SK-N-SH (cell line): ENCODE data around the gene KRT80. TPM values are rescaled to one million over a fixed set of nuclear protein-coding genes. Genes with fewer than 3 reads are reported as not detected.

ENCODE experiments used
- CTCF ChIA-PET: fragments of 300-600, 350-600 bp; formaldehyde crosslinking; extraction: SDS; loops from one replicate; lab custom pipeline; 2021; lab: Yijun Ruan, JAX
- POLR2A ChIA-PET: fragments of 350-600 bp; sonication (Branson Sonifier 250); formaldehyde crosslinking; extraction: SDS; loops from one replicate; lab custom pipeline; 2020; ENCODE audit warnings: antibody characterized with exemption, inconsistent platforms; lab: Yijun Ruan, JAX
- DNase-seq: peaks from one replicate; pipeline ENCODE4 v3.0.0; 2012
- H2AFZ ChIP-seq: fragments of 200-600 bp; sonication (generic); 2 replicates; pipeline ENCODE4 v1.8.1; 2016; ENCODE audit warnings: antibody characterized with exemption, mild to moderate bottlenecking, low read depth
- H3F3A ChIP-seq: fragments of 200-600 bp; sonication (generic); replicated peaks from 2 replicates; pipeline ENCODE3; 2016; ENCODE audit warnings: antibody characterized with exemption, mild to moderate bottlenecking; ENCODE audit not compliant: insufficient read depth
- H3K27ac ChIP-seq, 2 experiments: fragments of 200-500 bp in 1 of 2; fragments of 200-600 bp in 1 of 2; sonication (Bioruptor generic) in 1 of 2; sonication (generic), shearing (Covaris generic) in 1 of 2; 2 replicates each; pipeline versions ENCODE4 v1.5.1 to v1.6.1; 2014 to 2016; ENCODE audit warnings: low read depth in 2 of 2, inconsistent platforms in 1 of 2, low read length in 1 of 2, mild to moderate bottlenecking in 1 of 2, mixed read lengths in 1 of 2
- H3K27me3 ChIP-seq: fragments of 200-600 bp; sonication (generic), shearing (Covaris generic); 2 replicates; pipeline ENCODE4 v1.6.1; 2016; ENCODE audit warnings: mixed run types; ENCODE audit not compliant: insufficient read depth
- H3K36me3 ChIP-seq, 2 experiments: fragments of 200-500 bp in 1 of 2; fragments of 200-600 bp in 1 of 2; sonication (Bioruptor generic) in 1 of 2; sonication (generic) in 1 of 2; replicated peaks in 1 of 2; 2 replicates each; pipeline versions ENCODE3 to v1.5.1; 2014 to 2016; ENCODE audit warnings: low read length in 1 of 2, mild to moderate bottlenecking in 1 of 2; ENCODE audit not compliant: insufficient read depth in 2 of 2, control insufficient read depth in 1 of 2
- H3K4me1 ChIP-seq, 2 experiments: fragments of 200-500 bp in 1 of 2; fragments of 200-600 bp in 1 of 2; sonication (Bioruptor generic) in 1 of 2; sonication (generic), shearing (Covaris generic) in 1 of 2; 2 replicates each; pipeline versions ENCODE4 v1.5.1 to v1.6.1; 2014 to 2016; ENCODE audit warnings: low read depth in 1 of 2, low read length in 1 of 2, mixed run types in 1 of 2; ENCODE audit not compliant: insufficient read depth in 2 of 2, control insufficient read depth in 1 of 2
- H3K4me2 ChIP-seq: fragments of 200-600 bp; sonication (generic), shearing (Covaris generic); 2 replicates; pipeline ENCODE4 v1.6.1; 2017; ENCODE audit warnings: mixed run types
- H3K4me3 ChIP-seq, 2 experiments: fragments of 200-500 bp in 1 of 2; fragments of 200-600 bp in 1 of 2; sonication (Bioruptor generic) in 1 of 2; sonication (generic), shearing (Covaris generic) in 1 of 2; 2 replicates each; pipeline versions ENCODE4 v1.5.1 to v1.8.1; 2014 to 2016; ENCODE audit warnings: low read depth in 2 of 2, inconsistent platforms in 1 of 2, low read length in 1 of 2, mild to moderate bottlenecking in 1 of 2, mixed read lengths in 1 of 2, moderate library complexity in 1 of 2
- H3K79me2 ChIP-seq: fragments of 200-600 bp; sonication (generic); 2 replicates; pipeline ENCODE4 v1.8.1; 2017; ENCODE audit warnings: mild to moderate bottlenecking; ENCODE audit not compliant: insufficient read depth
- H3K9ac ChIP-seq: fragments of 200-600 bp; sonication (generic); 2 replicates; pipeline ENCODE4 v1.6.1; 2017; ENCODE audit warnings: mixed run types
- H3K9me2 ChIP-seq: fragments of 200-600 bp; sonication (generic); 2 replicates; pipeline ENCODE4 v1.6.1; 2017; ENCODE audit warnings: mixed run types
- H3K9me3 ChIP-seq: fragments of 200-600 bp; sonication (generic); 2 replicates; pipeline ENCODE4 v1.6.1; 2017; ENCODE audit warnings: mixed run types, mild to moderate bottlenecking, moderate library complexity
- H4K20me1 ChIP-seq: fragments of 200-600 bp; sonication (generic); 2 replicates; pipeline ENCODE4 v1.6.1; 2017; ENCODE audit warnings: mild to moderate bottlenecking, mixed run types; ENCODE audit not compliant: insufficient read depth
- ELF1 ChIP-seq: IDR thresholded peaks from 2 replicates; pipeline ENCODE4 v1.4.0; 2012
- EP300 ChIP-seq, 2 experiments: IDR thresholded peaks; 2 replicates each; pipeline versions ENCODE4 v1.4.0 to v1.6.1; 2012; ENCODE audit warnings: borderline replicate concordance in 1 of 2, low read depth in 1 of 2, low read length in 1 of 2
- FOXM1 ChIP-seq: IDR thresholded peaks from 2 replicates; pipeline ENCODE4 v1.4.0; 2012; ENCODE audit warnings: low read depth, mild to moderate bottlenecking
- JUND ChIP-seq: IDR thresholded peaks from 2 replicates; pipeline ENCODE4 v1.4.0; 2012
- MEF2A ChIP-seq: IDR thresholded peaks from 2 replicates; pipeline ENCODE4 v1.4.0; 2012; ENCODE audit warnings: low read depth, borderline replicate concordance
- RAD21 ChIP-seq: IDR thresholded peaks from 2 replicates; pipeline ENCODE4 v1.6.1; 2012; ENCODE audit warnings: mild to moderate bottlenecking, low read length
- SMC3 ChIP-seq: IDR thresholded peaks from 2 replicates; pipeline ENCODE4 v1.6.1; 2012; ENCODE audit warnings: low read depth, low read length, improper control_type of control experiment
- TEAD4 ChIP-seq: IDR thresholded peaks from 2 replicates; pipeline ENCODE4 v1.4.0; 2012; ENCODE audit warnings: mild to moderate bottlenecking, borderline replicate concordance; ENCODE audit not compliant: insufficient read depth
- YY1 ChIP-seq: IDR thresholded peaks from 2 replicates; pipeline ENCODE4 v1.4.0; 2012; ENCODE audit warnings: low read depth, mild to moderate bottlenecking
- WGBS: methylation state at CpG from one replicate; pipeline ENCODE4 v1.1.6; 2017; ENCODE audit warnings: low lambda C conversion rate; 5-methylcytosine and 5-hydroxymethylcytosine counted together
- polyA plus RNA-seq, 3 experiments: library from polyadenylated mRNA; depleted of rRNA; stranded (reverse); fragments of >200 nt; gene quantifications; 2 replicates each; pipeline ENCODE4 v1.2.3, GENCODE V29; 2012
- TF ChIP-seq, protein P1 (sequence below): fragments of 150-350 bp; IDR thresholded peaks from 2 replicates; pipeline ENCODE4 v1.6.1; 2016; ENCODE audit warnings: mild to moderate bottlenecking, low read depth, low read length
- TF ChIP-seq, protein P2 (sequence below): fragments of 200-600 bp; sonication (generic); IDR thresholded peaks from 2 replicates; pipeline ENCODE4 v1.6.1; 2017; ENCODE audit warnings: antibody characterized with exemption, mild to moderate bottlenecking, moderate library complexity
- TF ChIP-seq, protein P3 (sequence below): fragments of 150-350 bp; IDR thresholded peaks from 2 replicates; pipeline ENCODE4 v1.6.1; 2017; ENCODE audit warnings: antibody characterized with exemption, low read length, low read depth, borderline replicate concordance
- TF ChIP-seq, protein P4 (sequence below): IDR thresholded peaks from 2 replicates; pipeline ENCODE4 v1.4.0; 2012; ENCODE audit warnings: low read depth, borderline replicate concordance

Gene KRT80
- polyA plus RNA-seq, 1 of the 3 experiments (the other 2 are of a cell fraction) = 14.9 TPM

DNA sequence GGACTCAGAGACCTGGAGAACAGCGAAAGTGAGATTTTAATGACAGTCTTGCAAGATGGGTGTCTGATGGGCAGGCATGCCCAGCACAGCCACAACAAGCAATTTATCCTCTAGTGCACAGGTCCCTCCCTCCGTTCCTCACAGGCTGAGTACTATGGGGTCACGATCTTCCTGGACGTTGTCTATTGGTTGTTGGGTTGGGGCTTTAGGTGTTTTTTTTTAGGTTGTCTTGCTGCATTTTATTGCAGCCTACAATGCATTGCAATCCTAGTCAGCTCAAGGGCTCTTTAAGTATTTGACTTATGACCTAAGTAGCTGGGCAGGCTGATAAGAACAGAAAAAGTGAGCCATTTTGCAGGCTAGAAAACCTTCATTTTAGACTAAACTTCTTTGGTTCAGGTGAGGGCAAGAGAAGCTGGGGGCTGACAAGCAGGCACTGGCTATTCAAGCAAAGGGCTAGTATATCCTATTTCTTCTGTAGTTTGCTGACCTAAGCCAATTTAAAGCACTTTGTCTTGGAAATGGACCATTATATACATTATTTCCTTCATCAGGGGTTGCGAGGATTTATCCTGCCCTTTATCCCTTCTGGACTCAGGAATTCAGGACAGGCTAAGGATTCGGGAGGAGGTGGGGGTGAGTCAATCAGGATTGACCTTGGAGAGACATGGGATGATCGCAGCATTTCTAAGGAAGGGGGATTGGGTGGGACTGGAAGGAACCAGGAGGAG lies 47.3 kb upstream of the KRT80 start:
- Histone ChIP-seq H3K4me2 (no peak overlapping the region), H3K27ac (no peak overlapping the region), H3K9me3 (no peaks in the 10 kb centered on the region), H3K79me2 (no peaks in the 10 kb centered on the region), H3K9ac (no peak overlapping the region), H3K36me3 (no peaks in the 10 kb centered on the region), H3K27me3 (no peaks in the 10 kb centered on the region), H3K9me2 (no peaks in the 10 kb centered on the region), H3K4me1 (peaks cover 6 to 13% of the 10 kb centered on the region in 2 experiments; a peak in 2 of 4 replicates), H3K4me3 (no peak overlapping the region), H4K20me1 (no peaks in the 10 kb centered on the region), H3F3A (no peaks in the 10 kb centered on the region), H2AFZ (no peak overlapping the region)
- ChIA-PET CTCF (interaction anchor here (1.6 to 2.9 kb wide), 3 partner anchors 9 to 39 kb away, joined by 3 to 18 read pairs (median 8); no protein-coding TSS in a partner anchor), POLR2A (no interaction called here)
- TF ChIP-seq EP300 (IDR thresholded peaks at IDR 0.05; ENCODE audit: borderline replicate concordance in 1 of 2, low read depth in 1 of 2, low read length in 1 of 2) = no peak
- TF ChIP-seq, protein P1, sequence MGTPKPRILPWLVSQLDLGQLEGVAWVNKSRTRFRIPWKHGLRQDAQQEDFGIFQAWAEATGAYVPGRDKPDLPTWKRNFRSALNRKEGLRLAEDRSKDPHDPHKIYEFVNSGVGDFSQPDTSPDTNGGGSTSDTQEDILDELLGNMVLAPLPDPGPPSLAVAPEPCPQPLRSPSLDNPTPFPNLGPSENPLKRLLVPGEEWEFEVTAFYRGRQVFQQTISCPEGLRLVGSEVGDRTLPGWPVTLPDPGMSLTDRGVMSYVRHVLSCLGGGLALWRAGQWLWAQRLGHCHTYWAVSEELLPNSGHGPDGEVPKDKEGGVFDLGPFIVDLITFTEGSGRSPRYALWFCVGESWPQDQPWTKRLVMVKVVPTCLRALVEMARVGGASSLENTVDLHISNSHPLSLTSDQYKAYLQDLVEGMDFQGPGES = no peak
- TF ChIP-seq, protein P2, sequence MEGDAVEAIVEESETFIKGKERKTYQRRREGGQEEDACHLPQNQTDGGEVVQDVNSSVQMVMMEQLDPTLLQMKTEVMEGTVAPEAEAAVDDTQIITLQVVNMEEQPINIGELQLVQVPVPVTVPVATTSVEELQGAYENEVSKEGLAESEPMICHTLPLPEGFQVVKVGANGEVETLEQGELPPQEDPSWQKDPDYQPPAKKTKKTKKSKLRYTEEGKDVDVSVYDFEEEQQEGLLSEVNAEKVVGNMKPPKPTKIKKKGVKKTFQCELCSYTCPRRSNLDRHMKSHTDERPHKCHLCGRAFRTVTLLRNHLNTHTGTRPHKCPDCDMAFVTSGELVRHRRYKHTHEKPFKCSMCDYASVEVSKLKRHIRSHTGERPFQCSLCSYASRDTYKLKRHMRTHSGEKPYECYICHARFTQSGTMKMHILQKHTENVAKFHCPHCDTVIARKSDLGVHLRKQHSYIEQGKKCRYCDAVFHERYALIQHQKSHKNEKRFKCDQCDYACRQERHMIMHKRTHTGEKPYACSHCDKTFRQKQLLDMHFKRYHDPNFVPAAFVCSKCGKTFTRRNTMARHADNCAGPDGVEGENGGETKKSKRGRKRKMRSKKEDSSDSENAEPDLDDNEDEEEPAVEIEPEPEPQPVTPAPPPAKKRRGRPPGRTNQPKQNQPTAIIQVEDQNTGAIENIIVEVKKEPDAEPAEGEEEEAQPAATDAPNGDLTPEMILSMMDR = no peak
- TF ChIP-seq, protein P3, sequence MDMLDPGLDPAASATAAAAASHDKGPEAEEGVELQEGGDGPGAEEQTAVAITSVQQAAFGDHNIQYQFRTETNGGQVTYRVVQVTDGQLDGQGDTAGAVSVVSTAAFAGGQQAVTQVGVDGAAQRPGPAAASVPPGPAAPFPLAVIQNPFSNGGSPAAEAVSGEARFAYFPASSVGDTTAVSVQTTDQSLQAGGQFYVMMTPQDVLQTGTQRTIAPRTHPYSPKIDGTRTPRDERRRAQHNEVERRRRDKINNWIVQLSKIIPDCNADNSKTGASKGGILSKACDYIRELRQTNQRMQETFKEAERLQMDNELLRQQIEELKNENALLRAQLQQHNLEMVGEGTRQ = no peak
- no peak for DNase-seq
- 87% methylated on average over 6 of the region's 7 CpGs for WGBS

DNA sequence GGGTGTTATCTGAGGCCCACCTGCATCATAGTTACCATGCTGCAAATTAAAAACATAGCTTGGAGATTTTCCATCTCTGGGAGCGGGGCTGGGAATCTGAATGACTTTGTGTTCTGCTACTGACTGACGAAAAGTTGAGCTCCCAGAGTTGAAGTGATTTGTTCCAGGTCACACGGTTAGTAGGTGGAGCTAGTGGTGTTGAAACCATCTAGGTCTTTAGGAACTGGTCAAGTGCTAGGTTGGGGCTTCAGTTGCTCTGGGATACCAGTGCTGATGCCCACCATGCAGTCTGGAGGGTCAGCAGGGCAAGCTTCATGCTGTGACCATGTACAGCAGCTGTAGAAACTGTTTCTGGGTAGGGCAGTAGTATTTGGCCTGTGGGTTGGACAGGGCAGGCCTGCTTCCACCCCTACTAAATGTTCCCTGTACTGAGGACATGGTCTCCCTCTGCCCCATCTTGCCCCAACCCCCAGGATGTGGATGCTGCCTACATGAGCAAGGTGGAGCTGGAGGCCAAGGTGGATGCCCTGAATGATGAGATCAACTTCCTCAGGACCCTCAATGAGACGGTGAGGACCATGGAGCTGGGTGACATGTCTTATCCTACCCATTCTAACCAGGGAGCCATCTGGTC lies 46.5 kb upstream of the KRT80 start:
- H3K4me2 ChIP-seq = no peak overlapping the region
- no peaks in the 10 kb centered on the region for H3K9me3 ChIP-seq
- H3F3A ChIP-seq = no peaks in the 10 kb centered on the region
- ChIA-PET CTCF (interaction anchor here (0.9 to 2.9 kb wide), 8 partner anchors 8 to 213 kb away, joined by 3 to 22 read pairs (median 6); no protein-coding TSS in a partner anchor), POLR2A (no interaction called here)
- DNase-seq = no peak
- H3K9ac ChIP-seq = no peak overlapping the region
- H3K79me2 ChIP-seq = no peaks in the 10 kb centered on the region
- H3K4me1 ChIP-seq = peaks cover 0 to 6% of the 10 kb centered on the region in 2 experiments; a peak in 1 of 4 replicates
- H3K27me3 ChIP-seq = no peaks in the 10 kb centered on the region
- H3K36me3 ChIP-seq = no peaks in the 10 kb centered on the region
- no peak overlapping the region for H3K4me3 ChIP-seq
- no peaks in the 10 kb centered on the region for H4K20me1 ChIP-seq
- H3K27ac ChIP-seq = no peak overlapping the region
- no peaks in the 10 kb centered on the region for H3K9me2 ChIP-seq
- WGBS = 90% methylated on average over 3 of the region's 4 CpGs
- no peak overlapping the region for H2AFZ ChIP-seq
- no peak for TF ChIP-seq SMC3
- TF ChIP-seq, protein P1 = no peak
- no peak for TF ChIP-seq MEF2A
- TF ChIP-seq, protein P4, sequence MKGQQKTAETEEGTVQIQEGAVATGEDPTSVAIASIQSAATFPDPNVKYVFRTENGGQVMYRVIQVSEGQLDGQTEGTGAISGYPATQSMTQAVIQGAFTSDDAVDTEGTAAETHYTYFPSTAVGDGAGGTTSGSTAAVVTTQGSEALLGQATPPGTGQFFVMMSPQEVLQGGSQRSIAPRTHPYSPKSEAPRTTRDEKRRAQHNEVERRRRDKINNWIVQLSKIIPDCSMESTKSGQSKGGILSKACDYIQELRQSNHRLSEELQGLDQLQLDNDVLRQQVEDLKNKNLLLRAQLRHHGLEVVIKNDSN = no peak
- TF ChIP-seq FOXM1 = no peak
- TF ChIP-seq, protein P2 = no peak
- TF ChIP-seq ELF1 = no peak
- TF ChIP-seq YY1 = no peak
- no peak for TF ChIP-seq RAD21
- TF ChIP-seq EP300 (IDR thresholded peaks at IDR 0.05; ENCODE audit: borderline replicate concordance in 1 of 2, low read depth in 1 of 2, low read length in 1 of 2) = no peak
- TF ChIP-seq, protein P3 = no peak
- TF ChIP-seq TEAD4 = no peak
- no peak for TF ChIP-seq JUND
